DMS53 (cell line): ENCODE data around the gene OR52B2.
A peak's percentile ranks its signal among the peaks of the same experiment; 100 is the strongest.
"Not testable (repeated sequence)": the region's sequence is repeated elsewhere in the genome, so short reads cannot be mapped to it uniquely, and the experiment has no call there.

Experiments
- DNase-seq: peaks from one replicate; lab custom pipeline; 2025; lab: John Stamatoyannopoulos, UW

OR52B2 gene

DNA sequence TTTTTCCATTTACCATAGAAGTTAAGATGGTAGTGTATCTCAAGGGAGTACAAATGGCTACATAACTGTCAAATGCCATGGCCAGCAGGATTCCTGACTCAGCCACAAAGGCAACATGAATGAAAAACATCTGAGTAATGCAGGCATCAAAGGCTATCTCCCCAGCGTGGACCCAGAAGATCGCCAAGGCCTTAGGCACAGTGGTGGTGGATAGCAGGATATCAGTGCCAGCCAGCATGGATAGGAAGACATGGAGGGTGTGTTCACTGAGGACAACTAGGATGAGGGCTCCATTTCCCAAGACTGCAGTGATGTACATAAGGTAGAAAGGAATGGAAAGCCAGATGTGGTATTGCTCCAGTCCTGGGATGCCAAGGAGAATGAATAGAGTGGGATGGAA, 18.0 kb downstream of the OR52B2 start:
- DNase-seq, result no peak

- no peak for DNase-seq
These were observed 19.0 kb downstream of the OR52B2 start for GRCh38 chr11:6151117-6151516.

GRCh38 chr11:6143737-6144136, 26.4 kb downstream of the OR52B2 start:
- DNase-seq, result peak; percentile 33

DNA sequence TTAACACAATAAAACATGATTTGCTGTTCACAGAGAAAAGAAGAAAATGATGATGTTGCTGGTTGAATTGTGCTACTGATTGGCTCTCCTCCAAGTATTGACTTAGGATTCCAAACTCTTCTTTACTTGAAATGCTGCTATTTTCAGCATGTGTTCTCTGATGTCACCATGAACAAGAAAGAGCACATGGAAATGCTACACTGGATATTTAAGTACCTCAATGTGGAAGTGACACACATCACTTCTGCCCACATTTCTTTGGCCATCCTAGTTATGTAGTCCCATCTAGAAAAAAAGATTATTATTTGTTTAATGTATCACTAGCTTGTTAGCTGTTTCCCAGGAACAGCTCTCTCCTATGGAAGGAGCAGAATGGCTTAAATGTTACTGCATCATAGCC, 27.2 kb downstream of the OR52B2 start:
- DNase-seq, result peak; percentile 76

DNA sequence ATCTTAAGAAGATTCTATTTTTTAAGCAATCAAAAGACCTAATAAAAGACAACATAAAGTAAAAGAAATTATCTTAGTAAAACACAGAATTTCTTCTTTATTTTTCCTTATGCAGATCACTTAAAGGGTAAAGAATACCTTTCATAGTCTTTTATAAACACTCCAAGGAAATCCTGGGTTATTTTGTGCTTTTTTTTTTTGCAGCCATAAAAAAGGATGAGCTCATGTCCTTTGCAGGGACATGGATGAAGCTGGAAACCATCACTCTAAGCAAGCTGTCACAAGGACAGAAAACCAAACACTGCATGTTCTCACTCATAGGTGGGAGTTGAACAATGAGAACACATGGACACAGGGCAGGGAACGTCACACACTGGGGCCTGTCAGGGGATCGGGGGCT, 34.2 kb downstream of the OR52B2 start:
- DNase-seq, result not testable (repeated sequence)

- no peak for DNase-seq
These were observed 37.7 kb downstream of the OR52B2 start for GRCh38 chr11:6132431-6132830.

DNA sequence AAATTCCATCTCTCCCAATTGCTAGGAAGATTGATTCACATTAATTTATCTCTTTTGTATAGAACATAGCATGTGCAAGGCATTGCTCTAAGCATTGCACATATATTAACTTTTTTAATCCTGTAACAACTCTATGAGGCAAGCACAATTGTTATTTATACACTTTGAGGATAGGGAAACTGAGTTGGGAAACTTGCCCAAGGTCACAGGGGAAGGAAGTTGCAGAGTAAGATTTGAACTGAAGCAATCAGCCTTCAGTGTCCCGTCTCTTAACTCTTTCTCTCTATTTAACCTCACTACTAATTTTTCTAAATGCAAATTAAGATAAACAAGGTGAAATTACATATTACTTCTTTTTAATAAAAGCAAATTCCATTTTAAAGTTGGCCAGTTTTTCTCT, 40.5 kb downstream of the OR52B2 start:
- no peak for DNase-seq

- no peak for DNase-seq
These were observed 41.1 kb downstream of the OR52B2 start for GRCh38 chr11:6129011-6129410.

- no peak for DNase-seq
These were observed 42.2 kb downstream of the OR52B2 start for GRCh38 chr11:6127881-6128280.

GRCh38 chr11:6124245-6124644, 45.9 kb downstream of the OR52B2 start:
- DNase-seq, result no peak
